ENCODE measurements around the gene TXNL1.
A peak's percentile ranks its signal among the peaks of the same experiment; 100 is the strongest.

Gene TXNL1

DNA sequence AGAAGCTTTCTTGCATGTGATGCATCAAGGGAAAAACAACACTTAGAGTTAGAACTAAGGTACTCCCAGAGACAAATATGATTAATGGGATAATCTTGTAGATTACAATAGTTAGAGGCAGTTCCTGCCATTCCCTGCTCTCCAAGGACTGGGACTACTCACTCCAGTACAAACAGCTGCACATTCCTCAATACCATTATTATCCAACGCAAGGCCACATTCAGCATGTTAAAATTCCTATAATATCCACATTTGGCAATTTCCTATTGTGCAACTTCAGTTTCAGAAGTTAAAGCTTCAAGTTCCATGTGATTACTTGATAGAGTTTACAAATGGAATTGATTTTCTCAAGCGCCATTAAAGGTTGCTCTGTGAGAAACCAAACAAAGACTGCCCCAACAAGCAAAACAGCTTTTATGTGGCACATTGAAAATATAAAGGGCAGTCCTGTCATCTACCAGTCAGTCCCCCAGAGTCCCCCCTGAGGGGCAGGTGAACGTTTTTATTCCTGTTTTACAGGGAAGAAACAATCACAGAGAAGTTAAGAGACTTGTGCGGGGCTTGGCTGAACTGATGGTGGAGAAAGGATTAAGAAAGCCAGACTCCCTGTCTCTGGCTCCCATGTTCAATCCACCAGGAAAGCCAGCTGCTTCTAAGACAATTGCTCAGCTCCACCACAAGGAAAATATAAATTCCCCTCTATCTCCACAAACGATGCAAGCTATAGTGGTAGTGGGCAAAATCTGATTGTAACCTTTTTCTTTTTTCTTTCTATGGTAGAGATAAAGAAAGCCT lies 72.6 kb downstream of the TXNL1 start:
- no peak for DNase-seq

DNA sequence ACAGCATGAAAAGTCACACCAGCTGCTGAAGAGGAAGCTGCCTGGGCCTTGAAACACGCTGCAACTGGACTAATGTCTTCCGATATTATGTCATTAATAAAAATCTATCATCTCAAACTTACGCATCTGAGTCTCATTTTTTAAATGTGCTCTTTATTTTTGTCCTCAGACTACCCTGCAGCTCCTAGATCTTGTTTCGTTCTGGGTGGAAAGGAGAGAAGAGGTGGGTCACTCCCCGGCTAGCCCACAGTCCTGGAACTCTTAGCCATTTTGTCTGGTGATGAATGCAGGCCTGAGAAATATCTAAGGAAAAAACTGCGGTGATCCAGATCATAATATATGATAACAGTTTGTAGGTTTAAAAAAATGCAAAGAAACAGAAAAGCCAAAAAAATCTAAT lies 73.3 kb downstream of the TXNL1 start:
- DNase-seq = no peak

DNA sequence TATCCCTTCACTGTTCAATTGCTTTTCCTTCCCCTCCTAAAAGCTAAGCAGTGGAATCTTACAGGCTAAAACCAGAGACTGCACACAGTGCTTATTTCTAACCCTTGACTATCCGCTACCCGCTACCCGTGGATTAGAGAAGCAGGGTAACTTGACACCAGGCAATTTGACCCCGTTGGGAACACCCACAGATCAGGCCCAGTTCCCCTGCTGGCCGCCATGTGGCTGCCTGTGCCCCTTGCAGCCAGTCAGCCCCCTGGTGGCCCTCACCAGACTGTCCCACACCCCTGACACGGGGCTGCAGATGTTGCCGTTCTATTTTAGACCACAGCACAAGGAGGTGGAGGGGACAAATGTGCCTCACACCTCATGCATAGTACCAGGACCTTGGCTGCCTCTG lies 74.8 kb downstream of the TXNL1 start:
- DNase-seq = peak; percentile 52

DNA sequence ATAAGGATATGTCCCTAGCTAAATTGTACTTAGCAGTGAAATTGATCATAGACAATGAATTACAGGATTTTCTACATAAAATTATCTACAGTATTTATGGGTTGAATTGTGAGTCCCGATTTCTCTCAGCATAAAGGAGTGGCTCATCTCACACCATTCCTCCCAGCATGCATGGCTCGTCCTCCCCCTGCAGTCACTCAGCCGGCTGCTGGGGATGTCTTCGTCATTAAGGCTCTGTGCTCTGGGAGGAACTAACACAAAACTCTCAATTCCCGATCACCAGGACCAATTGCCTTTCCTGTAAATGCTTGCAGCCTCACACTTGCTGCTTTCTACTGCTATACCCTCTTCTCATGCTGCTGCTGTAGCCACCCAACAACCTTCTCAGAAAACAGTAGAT lies 75.9 kb downstream of the TXNL1 start:
- no peak for DNase-seq

DNA sequence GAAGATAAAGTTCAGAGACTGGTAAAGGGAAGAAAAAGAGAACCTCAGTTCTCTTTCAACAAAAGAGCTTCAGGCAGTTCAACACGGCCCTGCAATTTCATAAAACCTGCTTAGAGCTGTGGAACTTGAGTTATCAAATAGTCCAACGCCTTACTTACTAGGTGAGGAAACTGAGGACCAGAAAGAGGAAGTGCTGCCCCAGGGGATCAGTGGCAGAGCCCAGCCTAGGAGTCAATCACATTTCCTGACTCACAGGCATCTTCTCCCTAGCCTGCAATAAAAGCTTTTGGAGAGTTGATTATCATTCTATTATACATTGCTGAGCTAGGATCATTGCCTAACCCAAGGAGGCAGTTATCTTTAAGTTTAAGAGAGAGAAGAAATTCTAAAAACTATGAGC lies 77.4 kb downstream of the TXNL1 start:
- DNase-seq = no peak

DNA sequence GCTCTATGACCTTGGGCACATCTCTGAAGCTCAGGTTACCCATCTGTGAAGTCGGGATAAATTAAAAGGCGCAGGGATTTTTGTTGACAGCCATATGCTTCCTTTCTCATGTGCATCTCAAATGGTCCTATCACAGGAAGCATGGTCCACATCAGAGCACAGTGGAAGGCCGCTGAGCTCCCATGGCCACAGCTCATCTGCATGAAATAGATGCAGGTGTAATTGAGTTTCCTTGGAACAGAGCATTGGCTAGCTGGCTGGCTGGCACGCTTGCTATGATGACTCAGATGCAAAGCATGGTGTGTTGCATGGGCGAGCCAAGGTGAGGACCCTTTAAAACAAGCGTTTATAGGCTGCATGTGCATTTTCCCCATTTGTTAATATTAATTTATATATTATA lies 79.3 kb downstream of the TXNL1 start:
- no peak for DNase-seq

DNA sequence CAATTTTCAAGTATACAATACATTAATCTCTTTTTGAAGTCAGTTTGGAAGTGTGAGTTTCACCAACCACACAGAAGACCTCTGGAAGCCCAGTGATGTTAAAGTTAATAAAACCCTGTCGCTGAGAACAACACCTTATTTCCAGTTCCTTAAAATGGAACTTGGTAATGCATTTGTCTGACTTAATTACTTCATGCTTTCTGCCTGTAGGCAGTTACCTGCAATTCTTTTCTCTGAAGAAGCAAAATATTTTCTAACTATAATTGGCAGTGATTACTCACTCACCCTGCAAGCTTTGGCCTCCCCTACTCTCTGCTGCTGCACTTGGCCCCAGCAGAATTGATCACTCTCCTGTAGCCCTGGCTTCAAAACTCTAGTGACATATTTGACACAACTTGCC lies 81.5 kb downstream of the TXNL1 start:
- no peak for DNase-seq

DNA sequence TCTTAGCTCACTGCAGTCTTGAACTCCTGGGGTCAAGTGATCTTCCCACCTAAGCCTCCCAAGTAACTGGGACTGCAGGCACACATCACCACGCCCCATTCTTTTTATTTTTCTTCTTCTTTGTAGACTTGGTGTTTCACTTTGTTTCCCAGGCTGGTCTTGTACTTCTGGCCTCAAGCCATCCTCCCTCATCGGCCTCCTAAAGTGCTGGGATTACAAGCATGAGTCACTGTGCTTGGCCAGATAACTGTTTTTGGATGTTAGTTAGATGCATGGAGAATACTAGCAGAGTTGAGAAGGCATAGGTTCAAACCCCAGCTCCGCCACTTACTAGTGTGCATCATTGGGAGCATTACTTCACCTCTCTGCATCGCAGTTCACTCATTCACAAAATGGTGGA lies 88.3 kb downstream of the TXNL1 start:
- DNase-seq = no peak
